Mesenteric fat pad (tissue), 1 donor: Measurements from ENCODE around the gene LHX8. TPM values are rescaled to one million over a fixed set of nuclear protein-coding genes. Genes with fewer than 3 reads are reported as not detected.
"Not testable (repeated sequence)": the region's sequence is repeated elsewhere in the genome, so short reads cannot be mapped to it uniquely, and the experiment has no call there.

Experiments used
- DNase-seq: peaks from one replicate; pipeline ENCODE4 v3.0.0-alpha.2; 2020; ENCODE audit warnings: low spot score
- long read RNA-seq: library from polyadenylated mRNA; unstranded; transcript quantifications from one replicate; pipeline ENCODE4 v2.0.0, GENCODE V29; 2020
- total RNA-seq: library from RNA; stranded (reverse); fragmentation: NEBNext Ultra II Directional; extraction: Animal tissue kit (Norgen Biotek cat#: 25700); gene quantifications from one replicate; pipeline ENCODE4 v1.2.1, GENCODE V29; 2021
- donor health status: DM: yes; HTN: yes; CAD: no.

Gene LHX8
- not detected for total RNA-seq
- long read RNA-seq = 0 reads

GRCh38 chr1:75133750-75134646, at the start of gene LHX8:
LHX8 (plus strand) TSS chr1:75134388; CDS start chr1:75136615, 2,227 bp downstream.
- DNase-seq = no peak

GRCh38 chr1:75085931-75086330, 48.3 kb upstream of the LHX8 start:
- no peak for DNase-seq

GRCh38 chr1:75087278-75087677, 46.9 kb upstream of the LHX8 start:
- DNase-seq = no peak

- DNase-seq = no peak
Measured at GRCh38 chr1:75092141-75092540, 42.0 kb upstream of the LHX8 start.

- DNase-seq = no peak
Measured at GRCh38 chr1:75097654-75098053, 36.5 kb upstream of the LHX8 start.

GRCh38 chr1:75099581-75099980, 34.6 kb upstream of the LHX8 start:
- no peak for DNase-seq

- DNase-seq = no peak
Measured at GRCh38 chr1:75100481-75101092, 33.6 kb upstream of the LHX8 start.

- not testable (repeated sequence) for DNase-seq
Measured at GRCh38 chr1:75112362-75112951, 21.7 kb upstream of the LHX8 start.

- no peak for DNase-seq
Measured at GRCh38 chr1:75115654-75116053, 18.5 kb upstream of the LHX8 start.

- DNase-seq = no peak
Measured at GRCh38 chr1:75123756-75124155, 10.4 kb upstream of the LHX8 start.

GRCh38 chr1:75124510-75124909, 9.7 kb upstream of the LHX8 start:
- DNase-seq = no peak

- DNase-seq = no peak
Measured at GRCh38 chr1:75125161-75125726, 8.9 kb upstream of the LHX8 start.

- DNase-seq = no peak
Measured at GRCh38 chr1:75126611-75127101, 7.5 kb upstream of the LHX8 start.

- DNase-seq = no peak
Measured at GRCh38 chr1:75127916-75128717, 6.1 kb upstream of the LHX8 start.

GRCh38 chr1:75129660-75129982, 4.6 kb upstream of the LHX8 start:
- no peak for DNase-seq

- no peak for DNase-seq
Measured at GRCh38 chr1:75129983-75130789, 4.0 kb upstream of the LHX8 start.

- no peak for DNase-seq
Measured at GRCh38 chr1:75130865-75131564, 3.2 kb upstream of the LHX8 start.

GRCh38 chr1:75131565-75132241, 2.5 kb upstream of the LHX8 start:
- DNase-seq = no peak

- DNase-seq = no peak
Measured at GRCh38 chr1:75132242-75132811, 1.9 kb upstream of the LHX8 start.
